RWPE1 (cell line): ENCODE data around the gene DUSP5.

Source experiments
- CTCF ChIA-PET: fragments of 350-600 bp; sonication (Branson Sonifier 250); formaldehyde crosslinking; extraction: SDS; loops from one replicate; lab custom pipeline; 2021; lab: Yijun Ruan, JAX
- POLR2A ChIA-PET: fragments of 400-600 bp; formaldehyde crosslinking; extraction: SDS; loops from one replicate; lab custom pipeline; 2020; ENCODE audit warnings: antibody characterized with exemption; ENCODE audit not compliant: low non-redundant PET; lab: Yijun Ruan, JAX
- DNase-seq: peaks from one replicate; pipeline ENCODE4 v3.0.0; 2012; ENCODE audit warnings: low spot score
- H3K27ac ChIP-seq: fragments of 450-650 bp; 2 replicates; pipeline ENCODE4 v1.5.1; 2017
- TF ChIP-seq, protein P1 (sequence below): fragments of 450-650 bp; conservative IDR thresholded peaks from 2 replicates; pipeline ENCODE4 v1.5.1; 2017; ENCODE audit warnings: low read depth, mild to moderate bottlenecking

DUSP5 gene

DNA sequence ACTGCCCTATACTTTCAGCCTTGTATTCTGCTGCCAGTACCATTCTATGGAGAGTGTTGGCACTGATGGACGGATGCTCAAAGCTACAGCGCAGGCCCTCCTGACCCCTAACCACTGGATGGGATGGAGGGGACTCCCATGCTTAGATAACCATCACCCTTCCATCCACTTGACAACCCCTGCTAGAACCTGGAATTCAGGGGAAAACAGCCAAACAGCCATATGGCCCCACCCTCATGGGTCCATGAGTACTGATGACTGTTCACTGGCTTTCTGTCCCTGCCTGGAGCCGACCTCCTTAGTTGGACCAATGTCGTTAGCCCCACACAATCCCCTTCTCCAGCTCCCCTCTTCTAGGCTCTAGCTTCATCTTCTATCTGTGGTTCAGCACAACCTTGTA lies 16.2 kb downstream of the DUSP5 start:
- no peak for DNase-seq
- CTCF ChIA-PET: interaction anchor here (0.6 to 1.0 kb wide), 2 partner anchors 11 to 15 kb away, joined by 3 to 10 read pairs; no protein-coding TSS in a partner anchor
- POLR2A ChIA-PET: no interaction called here
- H3K27ac ChIP-seq: peak overlapping the region; percentile 46
- TF ChIP-seq, protein P1, sequence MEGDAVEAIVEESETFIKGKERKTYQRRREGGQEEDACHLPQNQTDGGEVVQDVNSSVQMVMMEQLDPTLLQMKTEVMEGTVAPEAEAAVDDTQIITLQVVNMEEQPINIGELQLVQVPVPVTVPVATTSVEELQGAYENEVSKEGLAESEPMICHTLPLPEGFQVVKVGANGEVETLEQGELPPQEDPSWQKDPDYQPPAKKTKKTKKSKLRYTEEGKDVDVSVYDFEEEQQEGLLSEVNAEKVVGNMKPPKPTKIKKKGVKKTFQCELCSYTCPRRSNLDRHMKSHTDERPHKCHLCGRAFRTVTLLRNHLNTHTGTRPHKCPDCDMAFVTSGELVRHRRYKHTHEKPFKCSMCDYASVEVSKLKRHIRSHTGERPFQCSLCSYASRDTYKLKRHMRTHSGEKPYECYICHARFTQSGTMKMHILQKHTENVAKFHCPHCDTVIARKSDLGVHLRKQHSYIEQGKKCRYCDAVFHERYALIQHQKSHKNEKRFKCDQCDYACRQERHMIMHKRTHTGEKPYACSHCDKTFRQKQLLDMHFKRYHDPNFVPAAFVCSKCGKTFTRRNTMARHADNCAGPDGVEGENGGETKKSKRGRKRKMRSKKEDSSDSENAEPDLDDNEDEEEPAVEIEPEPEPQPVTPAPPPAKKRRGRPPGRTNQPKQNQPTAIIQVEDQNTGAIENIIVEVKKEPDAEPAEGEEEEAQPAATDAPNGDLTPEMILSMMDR: no peak

DNA sequence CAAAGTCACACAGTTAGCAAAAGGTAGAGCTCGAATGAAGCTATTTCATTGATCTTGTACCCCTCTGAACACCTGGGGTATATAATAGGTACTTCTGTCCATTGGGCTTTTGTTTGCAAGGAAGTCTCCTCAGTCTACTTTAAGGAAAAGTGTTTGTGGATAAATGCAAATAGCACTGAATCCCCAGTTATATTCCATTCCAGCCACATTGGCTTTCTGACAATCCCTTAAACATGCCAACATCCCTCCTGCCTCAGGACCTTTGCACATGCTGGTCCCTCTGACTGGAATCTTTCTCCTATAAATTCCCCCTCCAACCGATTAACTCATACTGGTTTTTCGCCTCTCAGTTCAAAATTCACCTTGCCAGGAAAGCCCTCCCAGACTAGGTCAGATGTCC lies 17.1 kb downstream of the DUSP5 start:
- no peak overlapping the region for H3K27ac ChIP-seq
- TF ChIP-seq, protein P1: no peak
- CTCF ChIA-PET: no interaction called here
- no peak for DNase-seq
- POLR2A ChIA-PET: no interaction called here

DNA sequence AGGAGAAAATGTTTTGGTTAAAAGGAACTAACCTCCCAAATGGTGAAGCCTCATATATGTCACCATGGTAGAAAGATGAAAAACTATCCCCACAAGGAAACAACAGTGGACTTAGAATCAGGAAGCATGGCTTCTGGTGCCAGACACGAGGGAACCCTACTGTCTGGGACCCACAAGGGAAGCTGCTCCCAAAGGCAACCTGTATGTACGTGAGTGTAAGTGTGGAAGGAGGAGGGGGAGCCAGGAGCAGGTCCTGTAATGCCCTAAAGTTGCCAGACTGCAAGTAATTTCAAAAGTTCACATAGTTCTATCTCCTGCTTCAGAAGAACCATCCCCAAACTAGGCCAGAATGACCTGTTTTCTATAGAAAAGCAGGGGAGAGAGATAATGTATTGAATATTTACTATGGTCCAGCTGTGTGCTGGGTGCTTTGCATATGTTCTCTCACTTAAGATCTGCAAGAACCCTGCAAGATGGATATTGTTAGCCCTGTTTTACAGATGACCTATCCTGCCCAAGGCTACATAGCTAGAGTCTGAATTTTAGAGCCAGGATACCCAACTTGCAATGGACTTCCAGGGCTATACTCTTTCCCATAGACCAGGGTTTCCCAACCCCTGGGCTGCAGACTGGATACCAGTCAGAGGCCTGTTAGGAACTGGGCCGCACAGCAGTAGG lies 19.2 kb downstream of the DUSP5 start:
- DNase-seq: no peak
- peak overlapping the region; percentile 22; the same call in 1 of the 2 replicates for H3K27ac ChIP-seq
- ChIA-PET CTCF (interaction anchor here (0.5 to 1.1 kb wide), 3 partner anchors 8 to 102 kb away, joined by 4 read pairs; no protein-coding TSS in a partner anchor), POLR2A (no interaction called here)
- TF ChIP-seq, protein P1: no peak

DNA sequence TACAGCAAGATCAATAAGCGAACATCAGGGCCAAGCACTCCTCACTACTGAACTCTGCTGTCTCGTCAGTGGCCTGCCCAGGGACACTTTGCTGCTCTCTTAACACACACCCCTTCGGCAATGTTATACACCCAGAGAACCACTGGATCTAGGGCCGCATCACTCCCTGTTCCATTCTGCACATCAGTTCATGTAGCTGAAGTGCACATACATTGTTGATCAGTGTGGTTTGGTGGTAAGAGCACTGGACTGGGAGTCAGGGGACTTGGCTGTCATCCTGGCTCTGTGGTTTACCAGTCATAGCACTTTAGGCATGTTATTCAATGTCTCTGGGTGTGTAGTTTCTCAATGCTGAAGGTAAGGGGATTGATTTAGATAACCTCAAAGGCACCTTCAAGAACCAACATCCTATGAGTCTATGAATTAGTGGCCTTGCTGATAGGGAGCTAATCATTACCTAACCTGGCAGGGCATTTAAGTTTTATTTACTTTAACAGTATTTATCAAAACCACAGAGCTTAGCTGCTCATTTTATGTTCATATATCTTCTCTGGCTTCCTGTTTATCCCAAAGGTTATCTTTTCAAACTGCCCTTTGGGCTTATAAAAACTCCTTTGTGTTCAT lies 24.8 kb downstream of the DUSP5 start:
- DNase-seq: no peak
- ChIA-PET POLR2A (interaction anchor here (0.6 kb wide), 1 partner anchor 49 kb away, joined by 3 read pairs; no protein-coding TSS in a partner anchor), CTCF (no interaction called here)
- TF ChIP-seq, protein P1: no peak
- no peak overlapping the region for H3K27ac ChIP-seq

DNA sequence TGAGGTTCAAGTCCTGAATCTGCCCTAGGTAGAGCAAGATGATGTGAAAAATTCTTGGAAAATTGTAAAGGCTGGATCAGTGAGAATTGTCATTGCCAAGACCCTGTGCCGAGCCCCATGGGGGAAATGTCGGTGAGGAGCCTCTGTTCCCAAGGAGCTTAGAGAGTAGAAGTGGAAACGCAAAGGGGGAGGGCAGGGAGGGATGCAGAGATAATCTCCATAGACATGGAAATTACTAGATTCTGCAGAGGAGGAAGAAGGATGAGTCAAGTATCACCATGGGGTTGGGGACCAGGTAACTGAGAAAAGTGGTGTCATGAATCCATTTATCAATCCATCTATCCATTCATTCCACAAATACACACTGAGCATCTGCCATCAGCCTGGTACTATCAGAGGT lies 26.0 kb downstream of the DUSP5 start:
- POLR2A ChIA-PET: no interaction called here
- CTCF ChIA-PET: no interaction called here
- TF ChIP-seq, protein P1: no peak
- H3K27ac ChIP-seq: no peak overlapping the region
- no peak for DNase-seq

DNA sequence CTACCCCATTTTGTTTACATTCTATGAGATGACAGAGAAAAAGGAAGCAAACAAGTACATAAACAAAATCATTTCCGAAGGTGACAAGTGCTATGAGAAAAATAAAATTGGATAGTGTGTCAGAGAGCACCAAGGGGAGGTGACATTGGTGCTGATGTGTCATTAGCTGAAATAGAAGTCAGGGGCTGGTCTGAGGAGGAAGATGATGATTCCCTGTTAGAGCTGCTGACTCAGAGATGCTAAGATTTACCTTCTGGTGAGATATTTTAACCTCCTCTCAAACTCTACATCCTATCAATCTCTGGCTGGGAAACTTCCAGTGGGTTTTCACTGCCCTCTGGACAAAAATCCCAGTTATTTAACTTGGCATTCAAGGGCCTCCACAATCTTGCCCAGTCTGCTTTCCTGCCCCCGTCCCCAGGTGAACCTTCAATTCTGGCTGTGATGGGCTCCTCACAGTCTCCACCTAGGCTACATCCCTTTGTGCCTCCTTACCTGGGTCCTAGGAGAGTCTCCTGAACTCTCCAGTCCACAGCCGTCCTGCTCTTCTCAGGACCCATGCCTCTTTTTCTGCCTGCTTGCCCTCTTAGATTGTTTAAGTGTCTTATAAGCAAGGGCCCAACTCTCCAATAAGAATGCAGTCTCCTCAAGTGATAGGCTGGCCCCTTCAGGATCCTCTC lies 26.6 kb downstream of the DUSP5 start:
- no peak for DNase-seq
- ChIA-PET CTCF (interaction anchor here (0.7 kb wide), 1 partner anchor 7 kb away, joined by 4 read pairs; no protein-coding TSS in a partner anchor), POLR2A (no interaction called here)
- H3K27ac ChIP-seq: no peak overlapping the region
- TF ChIP-seq, protein P1: no peak
